Measurements from ENCODE around the gene PAWR.
"Not testable (repeated sequence)": the region's sequence is repeated elsewhere in the genome, so short reads cannot be mapped to it uniquely, and the experiment has no call there.

PAWR gene

DNA sequence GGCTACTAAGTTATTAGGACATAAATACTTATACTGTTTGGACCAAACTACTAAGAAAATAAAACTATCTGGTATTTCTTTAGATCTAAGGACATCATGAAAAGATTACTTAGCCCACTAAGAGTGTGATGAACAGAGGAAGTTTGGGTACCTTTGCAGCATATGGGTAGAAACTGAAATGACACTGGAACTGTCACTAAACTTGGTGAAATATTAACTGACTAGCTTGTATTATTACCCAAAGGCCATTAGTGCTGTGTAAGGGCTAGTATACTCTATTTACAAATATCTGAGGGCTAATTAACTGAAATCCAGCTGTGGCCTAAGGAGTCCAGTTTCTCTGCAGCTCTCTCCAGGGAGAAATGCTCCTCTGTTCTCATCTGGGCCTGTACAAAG, 45.5 kb downstream of the PAWR start:
- no peak for DNase-seq

DNA sequence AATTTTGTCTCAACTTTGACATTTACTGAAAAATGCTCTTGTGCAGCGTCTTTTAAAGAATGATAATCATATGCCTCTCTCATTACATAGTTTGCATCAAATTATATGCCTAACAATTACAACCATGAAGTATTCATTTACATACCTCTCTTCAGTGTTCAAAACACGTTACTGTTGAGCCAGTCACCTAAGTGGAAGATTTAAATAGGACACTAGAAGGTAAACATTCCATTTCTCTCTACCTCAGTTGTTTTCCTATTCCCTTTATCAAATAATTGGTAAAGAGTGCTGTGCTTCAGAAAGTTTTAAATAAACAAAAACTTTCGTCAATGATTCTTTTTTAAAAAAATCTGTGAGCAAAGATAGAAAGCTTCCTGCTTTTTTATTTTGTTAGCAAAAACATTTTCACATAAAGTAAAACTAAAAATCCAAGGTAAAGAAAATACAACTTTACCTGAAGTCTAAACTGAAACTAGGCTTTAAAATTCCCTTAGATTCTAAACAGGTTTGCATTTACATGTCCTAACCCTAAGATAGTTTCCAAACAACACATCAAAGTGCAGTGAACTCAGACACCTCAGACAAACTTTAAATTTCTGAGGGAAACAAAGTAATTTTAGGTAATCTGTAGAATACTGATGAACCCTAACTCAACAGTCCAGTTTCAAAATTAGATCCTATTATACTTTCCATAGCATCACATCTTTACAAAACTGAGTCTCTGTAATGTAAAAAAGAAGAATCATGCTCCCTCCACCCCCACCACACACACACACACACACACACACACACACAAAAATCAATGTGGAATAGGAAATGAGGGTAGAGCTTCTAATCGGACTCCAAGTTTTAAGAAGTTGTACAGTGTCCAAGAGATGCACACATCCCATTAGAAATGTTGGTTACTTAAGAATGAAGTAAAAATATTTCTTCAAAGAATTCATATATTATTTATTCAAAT, 46.2 kb downstream of the PAWR start:
- no peak for DNase-seq

DNA sequence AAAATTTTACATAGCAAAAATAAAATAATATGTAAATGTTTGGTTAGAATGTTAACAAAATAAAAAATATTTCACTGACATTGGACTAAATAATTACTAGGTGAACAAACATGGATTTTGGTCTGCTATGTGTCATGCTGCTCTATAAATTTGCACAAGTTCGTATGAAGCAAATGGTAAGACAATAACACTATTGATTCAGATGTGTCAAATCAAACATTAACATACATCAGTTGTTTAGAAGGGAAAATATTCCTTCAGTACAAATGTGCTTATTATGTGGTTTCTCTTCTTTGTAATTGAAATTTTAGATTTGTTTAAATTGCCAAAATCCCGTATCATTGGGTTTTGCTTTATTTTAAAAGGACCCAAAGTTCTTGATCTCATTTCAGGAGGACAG, 46.9 kb downstream of the PAWR start:
- no peak for DNase-seq

DNA sequence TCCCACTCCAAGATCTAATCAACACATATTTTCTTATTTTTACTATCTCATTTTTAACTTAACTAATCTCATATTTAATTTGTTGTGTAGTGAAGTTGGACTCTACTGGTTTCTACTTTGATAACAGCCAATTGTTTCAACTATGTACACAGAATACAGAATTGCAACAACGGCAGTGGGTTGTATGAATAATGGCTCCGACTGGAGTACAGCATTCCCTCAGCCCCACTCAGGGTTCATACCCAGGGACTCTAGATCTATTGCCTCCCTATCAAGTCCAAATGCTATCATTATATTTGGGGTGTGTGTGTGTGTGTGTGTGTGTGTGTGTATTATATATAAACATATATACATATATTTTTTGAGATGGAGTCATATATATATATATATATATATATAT, 52.3 kb downstream of the PAWR start:
- DNase-seq: no peak

DNA sequence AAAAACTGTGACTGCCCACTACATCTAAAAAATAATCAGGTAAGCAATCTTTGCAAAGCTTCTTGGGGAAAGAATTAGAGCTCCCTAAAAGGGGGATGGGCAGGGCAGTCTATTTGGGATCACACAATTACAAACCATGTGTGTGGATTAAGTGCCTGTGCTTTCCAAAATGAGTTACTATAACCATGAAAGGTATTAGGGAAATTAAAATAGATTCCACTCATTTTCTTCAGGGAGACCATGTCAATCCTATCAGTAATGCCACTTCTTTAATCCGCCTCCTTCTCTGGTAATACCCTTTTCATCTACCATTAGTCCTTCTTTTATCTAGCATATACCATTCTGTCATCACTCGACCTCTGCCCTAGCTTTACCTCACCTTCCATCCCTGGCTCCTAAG, 53.7 kb downstream of the PAWR start:
- no peak for DNase-seq

DNA sequence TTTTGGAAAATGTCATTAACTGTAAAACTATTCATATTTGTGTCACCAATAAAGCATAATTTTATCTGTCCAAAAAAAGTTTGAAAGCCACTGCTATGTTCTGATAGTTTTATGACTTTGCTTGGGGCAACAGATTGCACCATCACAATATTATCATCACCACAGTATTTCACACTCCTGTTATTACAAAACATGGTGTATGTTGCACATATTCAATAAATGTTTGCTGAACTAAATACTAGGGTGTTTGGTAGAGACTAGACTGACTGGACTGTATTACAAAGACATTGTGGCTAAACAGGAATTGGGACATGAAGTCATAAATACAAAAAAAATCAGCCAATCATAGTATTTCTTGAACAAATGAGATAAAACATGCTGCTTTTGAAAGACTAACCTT, 55.1 kb downstream of the PAWR start:
- no peak for DNase-seq

DNA sequence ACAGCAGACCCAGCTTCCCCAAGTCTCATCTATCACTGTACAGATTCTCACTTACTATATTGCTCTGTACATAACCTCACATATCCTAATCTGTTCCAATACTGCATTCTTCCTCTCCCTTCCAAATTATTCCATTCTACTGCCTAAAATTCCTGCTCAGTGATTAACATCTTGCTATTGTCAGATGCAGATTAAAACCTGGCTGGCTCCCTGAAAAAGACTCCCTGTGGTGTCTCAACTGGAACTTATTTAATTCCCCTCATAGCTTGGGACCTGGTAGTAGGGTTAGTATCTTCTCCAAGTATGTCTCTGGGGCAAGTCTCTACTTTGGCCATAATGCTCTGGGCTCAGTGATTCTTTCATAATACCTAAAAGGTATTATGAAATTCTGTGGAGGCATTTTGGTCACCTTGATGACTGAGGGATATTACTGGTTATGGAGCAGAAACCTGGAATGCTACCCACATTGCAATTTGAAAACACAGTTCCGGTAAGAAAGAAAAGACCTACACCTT, 55.8 kb downstream of the PAWR start:
- DNase-seq: peak; percentile 68

DNA sequence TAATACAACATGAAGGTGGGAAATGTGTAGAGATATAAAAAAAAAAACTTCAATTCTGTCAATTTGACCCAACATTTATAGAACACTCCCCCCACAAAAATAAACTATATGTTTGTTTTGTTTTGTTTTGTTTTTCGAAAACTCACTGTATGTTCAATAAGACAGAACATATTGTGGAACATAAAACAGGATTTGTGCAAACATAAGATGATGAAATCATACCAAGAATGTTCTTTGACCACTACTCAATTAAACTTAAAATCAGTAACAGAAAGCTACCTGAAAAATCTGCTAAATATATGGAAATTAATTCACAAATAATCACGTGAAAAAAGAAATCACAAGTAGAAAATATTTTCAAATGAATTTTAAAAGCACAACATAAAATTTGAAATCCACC, 61.2 kb downstream of the PAWR start:
- no peak for DNase-seq

DNA sequence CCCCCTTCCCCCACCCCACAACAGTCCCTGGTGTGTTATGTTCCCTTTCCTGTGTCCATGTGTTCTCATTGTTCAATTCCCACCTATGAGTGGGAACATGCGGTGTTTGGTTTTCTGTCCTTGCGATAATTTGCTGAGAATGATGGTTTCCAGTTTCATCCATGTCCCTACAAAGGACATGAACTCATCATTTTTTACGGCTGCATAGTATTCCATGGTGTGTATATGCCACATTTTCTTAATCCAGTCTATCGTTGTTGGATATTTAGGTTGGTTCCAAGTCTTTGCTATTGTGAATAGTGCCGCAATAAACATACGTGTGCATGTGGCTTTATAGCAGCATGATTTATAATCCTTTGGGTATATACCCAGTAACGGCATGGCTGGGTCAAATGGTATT, 64.0 kb downstream of the PAWR start:
- DNase-seq: not testable (repeated sequence)

DNA sequence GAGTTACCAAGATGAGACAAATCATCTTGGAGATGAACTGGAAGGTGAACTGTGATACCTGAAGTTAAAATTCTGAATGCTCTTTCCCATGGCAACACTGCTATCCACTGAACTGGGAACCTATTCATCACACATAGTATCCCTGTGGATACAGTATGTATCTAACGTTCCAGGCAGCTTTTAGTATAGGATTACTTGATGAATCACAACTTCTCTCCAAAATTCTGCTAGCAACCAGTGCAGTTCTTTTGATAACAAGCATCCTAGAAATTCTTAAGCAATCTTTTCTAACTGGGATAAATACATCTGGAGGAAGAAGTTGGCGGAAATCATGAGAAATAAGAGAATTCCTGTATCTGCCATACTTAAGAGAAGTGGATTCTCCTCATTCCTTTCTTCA, 66.4 kb downstream of the PAWR start:
- DNase-seq: peak; percentile 52

DNA sequence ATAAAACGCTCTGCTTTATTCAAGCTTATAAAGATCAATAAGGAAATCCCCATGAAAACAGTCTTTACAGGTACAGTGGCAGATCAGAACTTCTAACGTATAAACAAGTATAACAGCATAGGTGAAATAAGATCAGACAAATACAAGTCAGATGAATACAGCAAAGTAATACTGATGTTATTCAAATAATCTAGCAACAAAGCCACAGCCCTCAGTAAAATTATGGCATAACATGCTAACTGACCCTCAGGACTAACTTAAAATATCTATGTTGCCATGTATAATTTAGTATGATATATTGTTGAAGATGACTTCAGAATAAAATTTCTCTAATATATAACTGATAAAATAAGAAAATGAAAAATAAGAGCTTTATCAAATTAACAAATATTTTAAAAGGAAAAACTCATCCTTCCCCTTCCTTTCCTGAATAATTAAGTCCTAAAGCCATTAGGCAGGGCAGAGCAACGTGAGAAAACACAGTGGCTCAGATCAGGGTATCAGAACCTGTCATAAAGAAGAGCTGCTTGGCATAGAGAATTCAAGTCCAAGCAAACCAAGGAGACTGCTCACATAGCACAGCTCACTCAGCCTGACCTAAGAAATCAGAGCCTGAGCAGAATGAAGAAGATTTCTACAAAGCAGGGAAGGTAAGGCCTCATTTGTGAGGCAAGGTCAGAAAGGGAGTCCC, 70.7 kb downstream of the PAWR start:
- no peak for DNase-seq

DNA sequence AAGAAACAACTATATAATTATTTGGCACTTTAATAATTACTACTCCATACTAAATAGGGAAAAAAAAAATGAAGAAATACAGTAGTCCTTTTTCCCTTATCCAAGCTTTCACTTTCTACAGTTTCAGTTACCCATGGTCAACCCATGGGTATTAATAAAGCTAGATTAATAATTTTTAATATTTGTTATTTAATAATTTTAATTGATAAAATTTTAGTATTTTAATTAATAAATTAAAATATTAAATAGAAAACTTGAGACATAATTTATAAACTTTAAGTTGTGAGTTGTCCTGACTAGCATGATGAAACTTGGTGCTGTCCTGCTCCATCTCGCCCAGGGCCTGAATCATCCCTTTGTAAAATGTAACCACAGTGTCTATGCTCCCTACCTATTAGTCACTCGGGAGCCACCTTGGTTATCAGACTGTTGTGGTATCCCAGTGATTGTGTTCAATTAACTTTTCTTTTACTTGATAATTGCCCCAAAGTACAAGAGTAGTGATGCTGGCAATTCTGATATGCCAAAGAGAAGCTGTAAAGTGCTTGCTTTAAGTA, 71.8 kb downstream of the PAWR start:
- peak; percentile 51 for DNase-seq

DNA sequence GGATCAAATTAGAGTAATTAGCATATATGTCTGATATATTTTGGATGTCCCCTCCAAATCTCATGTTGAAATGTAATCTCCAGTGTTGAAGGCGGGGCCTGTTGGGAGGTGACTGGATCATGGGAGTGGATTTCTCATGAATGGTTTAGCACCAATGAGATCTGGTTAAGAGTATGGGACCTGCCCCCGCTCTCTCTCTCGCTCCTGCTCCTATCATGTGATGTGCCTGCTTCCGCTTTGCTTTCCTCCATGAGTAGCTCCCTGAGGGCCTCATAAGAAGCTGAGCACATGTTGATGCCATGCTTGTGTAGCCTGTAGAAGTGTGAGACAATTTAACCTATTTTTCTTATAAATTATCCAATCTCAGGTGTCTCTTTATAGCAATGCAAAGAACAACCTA, 73.1 kb downstream of the PAWR start:
- no peak for DNase-seq

DNA sequence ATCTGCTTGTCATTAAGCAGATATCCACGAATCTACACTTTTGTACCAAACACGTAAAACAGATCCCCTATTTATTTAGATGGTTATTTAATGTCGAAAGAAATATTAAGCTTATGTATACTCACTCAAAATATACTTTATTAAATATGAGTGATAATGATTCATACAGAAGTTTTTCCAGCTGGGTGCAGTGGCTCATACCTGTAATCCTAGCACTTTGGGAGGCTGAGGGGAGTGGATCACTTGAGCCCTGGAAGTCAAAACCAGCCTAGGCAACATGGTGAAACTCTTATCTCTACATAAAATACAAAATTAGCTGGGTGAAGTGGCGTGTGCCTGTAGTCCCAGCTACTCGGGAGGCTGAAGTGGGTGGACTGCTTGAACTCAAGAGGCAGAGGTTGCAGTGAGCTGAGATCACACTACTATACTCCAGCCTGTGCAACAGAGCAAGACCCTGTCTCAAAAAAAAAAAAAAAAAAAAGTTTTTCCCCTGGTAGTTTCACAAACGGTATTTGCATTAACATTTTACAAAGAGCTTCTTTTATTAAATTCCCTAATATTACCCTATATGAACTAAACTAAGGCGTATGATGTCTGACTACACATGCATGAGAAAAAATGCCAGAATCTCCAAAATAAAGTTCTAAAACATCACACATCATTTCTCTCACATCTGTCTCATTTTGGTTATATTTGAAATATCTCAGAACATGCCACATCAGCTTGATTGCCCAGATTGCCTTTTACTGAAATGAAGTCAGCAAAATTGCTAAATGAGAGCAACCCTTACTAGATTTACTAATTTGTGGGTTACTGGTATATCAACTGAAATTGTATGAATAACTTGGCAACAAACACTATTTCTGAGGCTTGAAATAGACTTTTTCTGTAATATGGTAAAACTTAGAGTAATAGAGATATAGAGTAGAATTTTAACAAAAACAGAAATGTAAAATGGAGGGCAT, 74.9 kb downstream of the PAWR start:
- DNase-seq: no peak

DNA sequence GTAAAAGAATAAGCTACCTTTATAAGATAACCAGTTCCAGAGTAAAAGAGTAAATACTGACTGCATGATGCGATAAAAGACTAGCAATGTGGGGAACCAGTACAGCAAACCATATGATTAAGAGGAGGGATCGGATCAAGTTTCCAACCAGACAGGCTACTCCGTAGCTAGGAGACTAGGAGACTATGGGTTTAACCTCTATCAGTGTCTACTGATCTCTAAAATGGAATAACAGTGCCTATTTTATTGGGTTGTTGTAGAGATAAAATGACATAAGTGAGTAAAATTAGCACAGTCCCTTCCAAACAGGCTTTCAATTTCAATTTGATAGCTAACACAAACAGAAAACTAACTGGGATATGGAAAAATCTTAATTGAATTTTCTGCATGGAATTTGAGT, 76.0 kb downstream of the PAWR start:
- no peak for DNase-seq

DNA sequence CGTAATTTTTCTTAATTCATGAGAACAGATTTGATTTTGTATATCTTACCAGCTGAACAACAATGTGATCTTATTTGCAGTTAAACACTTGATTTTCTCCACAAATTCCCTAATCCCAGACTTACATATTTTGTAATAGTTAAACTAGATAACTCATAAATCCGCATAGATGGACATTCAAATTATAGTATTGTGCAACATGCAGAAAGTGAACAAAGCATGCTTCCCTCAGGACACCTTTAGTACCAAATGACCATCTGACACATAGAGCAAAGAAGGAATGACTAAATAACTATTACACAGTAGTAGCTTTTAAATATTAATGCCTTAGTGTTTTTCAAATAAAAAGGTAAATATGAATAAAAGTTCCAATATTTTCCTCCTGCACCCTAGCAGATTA, 88.9 kb downstream of the PAWR start:
- no peak for DNase-seq

DNA sequence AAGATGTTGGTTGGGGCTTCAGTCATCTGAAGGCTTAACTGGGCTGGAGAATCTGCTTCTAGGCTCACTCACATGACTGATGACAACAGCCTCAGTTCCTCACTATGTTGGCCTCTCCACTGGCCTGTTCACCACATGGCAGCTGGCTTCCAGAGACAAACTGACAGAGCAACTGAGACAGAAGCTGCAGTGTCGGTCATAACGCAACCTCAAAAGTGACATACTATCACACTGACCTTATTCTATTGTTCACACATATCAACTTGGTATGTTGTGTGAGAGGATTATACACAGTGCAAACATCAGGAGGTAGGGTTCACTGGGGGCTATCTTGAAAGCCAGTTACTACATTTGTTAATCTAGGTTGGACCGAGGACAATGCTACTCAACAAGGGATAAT, 92.9 kb downstream of the PAWR start:
- DNase-seq: no peak

DNA sequence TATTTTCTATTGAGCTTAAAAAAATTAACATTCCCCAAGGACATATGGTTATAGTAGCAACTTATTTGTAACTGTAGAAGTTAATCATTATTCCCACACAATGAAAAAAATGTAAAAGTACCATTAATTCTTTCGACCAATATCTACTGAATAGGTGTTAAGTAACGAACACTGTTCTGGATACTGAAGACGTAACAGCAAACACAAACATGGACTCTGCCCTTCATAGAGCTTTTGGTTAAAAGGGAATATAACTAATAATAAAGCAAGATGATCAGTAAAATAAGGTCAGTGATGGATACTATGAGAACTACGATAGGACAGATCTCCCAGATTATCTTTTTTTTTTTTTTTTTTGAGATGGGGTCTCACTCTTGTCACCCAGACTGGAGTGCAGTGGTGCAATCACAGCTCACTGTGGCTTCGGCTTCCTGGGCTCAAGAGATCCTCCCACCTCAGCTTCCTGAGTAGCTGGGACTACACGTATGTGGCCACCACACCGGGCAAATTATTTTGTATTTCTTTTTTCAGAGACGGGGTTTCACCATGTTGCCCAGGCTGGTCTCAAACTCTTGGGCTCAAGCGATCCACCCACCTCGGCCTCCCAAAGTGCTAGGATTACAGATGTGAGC, 93.9 kb downstream of the PAWR start:
- no peak for DNase-seq

DNA sequence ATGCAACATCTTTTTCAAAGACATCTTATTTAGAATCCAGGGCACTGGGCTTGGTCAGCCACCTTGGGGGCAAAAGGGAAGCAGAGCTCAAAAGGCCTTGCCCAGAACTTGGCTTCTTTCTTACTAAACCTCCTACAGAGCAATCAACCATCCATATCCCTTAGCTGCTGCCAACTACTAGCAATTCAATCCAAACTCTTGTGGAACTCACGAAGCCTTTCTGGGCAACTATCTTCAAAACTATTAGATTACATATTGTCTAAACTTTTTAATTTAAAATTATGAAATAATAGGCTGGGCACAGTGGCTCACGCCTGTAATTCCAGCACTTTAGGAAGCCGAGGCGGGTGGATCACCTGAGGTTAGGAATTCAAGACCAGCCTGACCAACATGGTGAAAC, 95.5 kb downstream of the PAWR start:
- DNase-seq: no peak

DNA sequence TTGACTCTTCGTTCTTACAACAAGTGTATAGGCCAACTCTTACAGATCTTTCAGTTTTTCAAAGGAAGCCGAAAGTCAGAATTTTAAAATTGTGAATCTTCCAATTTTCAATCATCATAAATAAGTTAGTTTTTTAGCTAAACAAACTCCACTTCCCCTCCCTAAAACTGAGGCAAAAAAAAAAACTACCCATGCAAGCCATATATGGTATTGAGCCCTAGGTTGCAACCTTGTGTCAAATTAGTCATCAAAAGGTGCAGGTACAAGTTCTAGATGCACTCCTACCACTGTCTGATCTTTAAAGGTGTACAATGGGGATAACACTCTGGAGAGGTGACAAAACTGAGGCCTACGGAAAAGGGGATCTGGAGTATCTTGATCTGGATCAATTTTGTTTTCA, 97.9 kb downstream of the PAWR start:
- DNase-seq: no peak

DNA sequence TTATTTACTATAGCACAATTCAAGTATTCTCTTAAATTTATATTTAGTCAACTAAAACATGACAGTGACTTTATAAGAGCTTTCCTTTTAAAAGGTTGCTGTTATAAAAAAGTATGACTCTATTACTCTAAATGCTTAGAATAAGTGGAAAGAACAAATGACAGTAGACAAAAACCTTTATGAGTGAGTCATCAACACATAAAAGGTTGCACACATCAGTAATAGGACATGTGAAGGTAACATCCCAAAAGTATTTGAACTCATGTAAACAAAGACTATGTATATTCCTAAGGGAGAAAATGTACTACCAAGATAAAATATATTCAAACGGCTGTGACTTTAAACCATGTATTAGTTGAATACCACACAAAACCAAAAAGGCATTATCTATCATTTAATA, 98.8 kb downstream of the PAWR start:
- DNase-seq: no peak

DNA sequence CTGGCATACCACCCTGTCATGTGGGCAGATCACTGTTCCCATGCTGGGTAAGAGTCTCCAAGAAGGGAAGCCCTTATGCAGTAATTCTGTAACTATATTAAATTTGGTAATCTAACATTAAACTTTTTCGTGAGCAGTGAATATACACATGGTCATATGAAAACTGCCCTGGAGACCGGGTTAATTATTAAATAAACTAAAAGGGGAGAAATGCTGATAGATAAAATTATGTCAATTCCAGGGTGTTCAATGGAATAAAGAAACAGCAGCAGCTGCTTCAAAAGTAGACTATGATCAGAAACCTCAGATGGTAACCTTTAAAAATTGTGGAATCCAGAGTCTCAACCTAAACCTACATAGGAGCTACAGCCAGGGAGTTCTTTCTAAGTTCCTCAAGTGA, 100.0 kb downstream of the PAWR start:
- no peak for DNase-seq

Measured in fibroblast of skin of back (primary cell).